HG02885 (cell line): Measurements from ENCODE around the gene SCAI.
A peak's percentile ranks its signal among the peaks of the same experiment; 100 is the strongest.
"Not testable (repeated sequence)": the region's sequence is repeated elsewhere in the genome, so short reads cannot be mapped to it uniquely, and the experiment has no call there.

Source experiments
- ATAC-seq: cut with Tn5 transposase; IDR thresholded peaks from one replicate; pipeline ENCODE4 v1.9.1; 2021; ENCODE audit warnings: mild to moderate bottlenecking; ENCODE audit not compliant: unreplicated experiment, poor library complexity

Gene SCAI

DNA sequence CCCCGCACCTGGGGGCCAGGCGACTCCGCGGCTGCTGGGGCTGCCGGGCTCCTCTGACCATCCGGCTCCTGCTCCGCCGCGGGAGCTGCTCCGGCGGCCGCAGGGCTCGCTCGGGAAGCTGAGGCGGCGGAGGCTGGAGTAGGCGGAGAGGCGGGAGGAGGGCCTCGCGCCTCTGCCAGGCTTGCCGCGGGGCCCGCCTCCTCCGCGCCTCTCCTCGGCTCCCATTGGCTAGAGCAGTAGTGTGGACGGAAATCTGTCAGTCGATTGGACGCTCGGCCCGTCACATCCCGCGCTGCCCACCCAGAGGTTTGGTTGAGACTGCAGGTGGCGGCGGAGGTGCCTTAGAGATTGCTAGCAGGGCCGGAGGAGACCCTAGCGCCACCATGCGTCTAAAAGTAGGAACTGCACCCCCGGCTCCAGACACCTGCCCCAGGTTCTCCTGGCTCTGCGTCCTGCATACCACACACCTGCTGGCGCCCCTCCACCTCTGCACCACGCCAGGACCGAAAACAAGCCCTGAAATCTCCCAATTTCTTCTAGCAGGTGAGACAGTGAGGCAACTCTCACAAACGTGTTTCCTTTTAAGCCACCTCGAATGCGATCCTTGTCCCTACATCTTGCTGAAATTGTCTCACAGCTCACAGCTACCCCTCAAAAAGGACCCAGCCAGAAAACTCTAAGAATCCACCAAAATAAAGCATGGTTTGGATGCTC is at the start of gene SCAI:
Gene SCAI, minus strand, starts transcription at position 152 of the 714 bp plus-strand sequence. Its CDS starts 91 bp downstream, at position 61.
- peak; percentile 98 for ATAC-seq

- ATAC-seq: no peak
Measured at GRCh38 chr9:125190361-125190801, 47.1 kb upstream of the SCAI start.

- peak; percentile 97 for ATAC-seq
Measured at GRCh38 chr9:125189361-125190289, 46.3 kb upstream of the SCAI start, which contains the start of gene PPP6C. Gene PPP6C, minus strand, starts transcription at chr9:125189803. Its CDS starts 85 bp downstream, at chr9:125189718.

DNA sequence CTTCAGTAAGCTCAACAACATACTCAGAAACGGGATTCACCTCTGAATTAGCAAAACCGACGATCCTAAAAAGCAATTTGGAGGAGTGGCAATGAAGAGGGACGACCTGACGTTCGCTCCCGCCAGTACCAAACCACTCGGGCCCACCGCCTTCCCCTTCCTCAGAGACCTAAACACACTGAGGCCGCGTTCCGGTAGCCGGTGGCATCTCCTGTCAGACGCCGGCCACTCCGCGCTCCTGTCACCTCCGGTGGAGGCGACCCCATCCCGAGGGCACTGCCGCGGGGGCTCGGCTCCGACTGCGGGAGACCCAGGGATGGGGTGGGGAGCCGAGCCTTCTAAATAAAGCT is 45.7 kb upstream of the SCAI start:
- ATAC-seq: peak; percentile 21

DNA sequence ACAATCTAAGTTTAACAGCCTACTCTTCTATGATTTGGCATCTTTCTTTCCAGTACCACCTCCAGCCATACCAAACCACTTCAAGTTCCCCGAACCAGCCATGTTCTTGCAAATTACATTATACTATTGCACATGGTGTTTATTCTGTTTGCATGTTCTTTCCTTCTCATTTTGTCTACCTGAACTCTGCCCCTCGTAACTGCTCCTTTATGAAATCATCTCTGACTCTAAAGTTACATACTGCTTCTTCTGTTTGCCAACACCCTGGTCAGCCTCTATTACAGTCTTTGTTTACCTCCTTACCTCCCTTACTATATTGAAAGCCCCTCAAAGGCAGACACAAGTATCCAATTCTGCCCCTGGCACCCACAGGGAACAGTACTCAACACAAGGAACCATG is 40.2 kb upstream of the SCAI start:
- no peak for ATAC-seq

DNA sequence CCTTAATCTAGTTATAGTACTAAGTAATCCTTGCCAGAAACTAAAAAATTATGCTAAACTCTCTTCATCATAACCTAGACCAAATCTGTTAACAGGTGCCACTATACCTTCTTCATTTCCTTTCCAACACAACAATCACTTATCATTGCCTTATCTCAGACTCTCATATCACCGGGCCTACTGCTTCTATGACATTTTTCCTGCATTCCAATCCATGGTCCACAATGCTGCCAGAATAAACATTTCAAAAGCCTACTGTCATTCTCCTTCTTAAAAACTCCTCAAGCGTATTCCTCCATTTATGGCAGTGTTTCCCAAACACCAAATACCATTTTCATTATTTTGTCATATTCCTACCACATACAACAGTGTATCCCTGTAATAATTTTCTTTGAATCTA is 39.7 kb upstream of the SCAI start:
- ATAC-seq: no peak

GRCh38 chr9:125181756-125182155 is 38.4 kb upstream of the SCAI start:
- not testable (repeated sequence) for ATAC-seq

DNA sequence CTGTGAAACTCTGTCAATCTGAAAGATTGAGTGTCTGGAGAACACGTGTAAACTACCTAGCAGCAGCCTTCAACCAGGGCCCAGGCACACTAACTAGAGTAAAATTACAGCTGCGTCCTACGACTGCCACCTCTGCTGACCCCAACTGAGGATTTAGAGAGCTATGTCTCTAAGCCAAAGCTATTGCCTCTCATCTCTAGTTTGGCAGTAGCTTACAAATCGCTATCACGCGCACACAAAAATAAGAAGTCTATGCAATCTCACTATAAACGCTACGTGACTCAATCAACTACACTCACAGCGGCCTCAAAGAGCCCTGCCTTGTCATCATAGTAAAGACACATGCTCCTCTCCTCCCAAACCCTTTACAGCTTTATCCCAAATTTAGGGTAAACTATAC is 37.5 kb upstream of the SCAI start:
- no peak for ATAC-seq

- ATAC-seq: not testable (repeated sequence)
Measured at GRCh38 chr9:125179776-125180175, 36.4 kb upstream of the SCAI start.

- no peak for ATAC-seq
Measured at GRCh38 chr9:125177888-125178287, 34.6 kb upstream of the SCAI start.

- ATAC-seq: no peak
Measured at GRCh38 chr9:125176636-125177035, 33.3 kb upstream of the SCAI start.

DNA sequence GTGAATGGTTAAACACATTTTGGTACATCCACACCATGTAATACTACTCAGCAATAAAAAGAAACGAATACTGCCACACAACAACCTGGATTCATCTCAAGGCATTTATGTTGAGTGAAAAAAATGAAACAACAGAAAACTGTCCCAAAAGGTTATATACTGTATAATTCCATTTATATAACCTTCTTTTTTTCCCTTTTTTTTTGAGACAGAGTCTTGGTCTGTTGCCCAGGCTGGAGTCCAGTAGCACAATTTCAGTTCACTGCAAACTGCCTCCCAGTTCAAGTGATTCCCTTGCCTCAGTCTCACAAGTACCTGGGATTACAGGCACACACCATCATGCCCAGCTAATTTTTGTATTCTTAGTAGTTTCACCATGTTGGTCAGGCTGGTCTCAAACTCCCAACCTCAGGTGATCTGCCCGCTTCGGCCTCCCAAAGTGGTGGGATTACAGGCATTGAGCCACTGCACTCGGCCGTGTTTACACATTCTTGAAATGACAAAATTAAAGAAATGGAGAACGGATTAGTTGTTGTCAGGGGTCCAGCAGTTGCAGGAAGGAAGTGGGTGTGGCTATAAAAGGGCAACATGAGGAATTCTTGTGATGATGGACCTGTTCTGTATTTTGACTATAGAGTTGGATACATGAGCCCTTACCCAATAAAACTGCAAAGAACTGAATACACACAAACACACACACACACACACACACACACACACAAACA is 28.9 kb upstream of the SCAI start:
- no peak for ATAC-seq

GRCh38 chr9:125169895-125170294 is 26.6 kb upstream of the SCAI start:
- ATAC-seq: no peak

- no peak for ATAC-seq
Measured at GRCh38 chr9:125166762-125167161, 23.4 kb upstream of the SCAI start.

- ATAC-seq: not testable (repeated sequence)
Measured at GRCh38 chr9:125162891-125163290, 19.6 kb upstream of the SCAI start.

- ATAC-seq: no peak
Measured at GRCh38 chr9:125161284-125161918, 18.1 kb upstream of the SCAI start.

GRCh38 chr9:125160750-125161149 is 17.4 kb upstream of the SCAI start:
- no peak for ATAC-seq

DNA sequence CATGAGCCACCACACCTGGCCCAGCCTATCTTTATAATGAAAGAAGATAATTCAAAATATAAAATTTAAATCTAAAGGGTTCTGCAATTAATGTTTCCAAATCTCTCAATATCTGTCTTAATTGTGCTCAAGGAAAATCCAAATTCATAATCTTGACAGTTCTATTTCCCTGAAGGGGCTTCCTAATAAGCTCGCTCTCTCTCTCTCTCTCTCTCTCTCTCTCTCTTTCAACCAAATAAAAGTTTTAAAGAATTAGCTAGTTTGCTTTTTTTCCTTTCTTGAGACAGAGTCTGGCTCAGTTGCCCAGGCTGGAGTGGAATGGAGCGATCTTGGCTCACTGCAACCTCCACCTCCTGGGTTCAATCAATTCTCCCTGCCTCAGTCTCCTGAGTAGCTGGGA is 13.2 kb upstream of the SCAI start:
- ATAC-seq: no peak

- ATAC-seq: no peak
Measured at GRCh38 chr9:125153712-125154367, 10.5 kb upstream of the SCAI start.

- no peak for ATAC-seq
Measured at GRCh38 chr9:125151730-125152129, 8.4 kb upstream of the SCAI start.
